GM18868 (cell line): ENCODE results near the gene PRKAG2.
"Not testable (repeated sequence)": the region's sequence is repeated elsewhere in the genome, so short reads cannot be mapped to it uniquely, and the experiment has no call there.

Source experiments
- ATAC-seq: cut with Tn5 transposase; IDR thresholded peaks from one replicate; pipeline ENCODE4 v1.9.1; 2021; ENCODE audit warnings: mild to moderate bottlenecking, moderate library complexity; ENCODE audit not compliant: unreplicated experiment

Gene PRKAG2

DNA sequence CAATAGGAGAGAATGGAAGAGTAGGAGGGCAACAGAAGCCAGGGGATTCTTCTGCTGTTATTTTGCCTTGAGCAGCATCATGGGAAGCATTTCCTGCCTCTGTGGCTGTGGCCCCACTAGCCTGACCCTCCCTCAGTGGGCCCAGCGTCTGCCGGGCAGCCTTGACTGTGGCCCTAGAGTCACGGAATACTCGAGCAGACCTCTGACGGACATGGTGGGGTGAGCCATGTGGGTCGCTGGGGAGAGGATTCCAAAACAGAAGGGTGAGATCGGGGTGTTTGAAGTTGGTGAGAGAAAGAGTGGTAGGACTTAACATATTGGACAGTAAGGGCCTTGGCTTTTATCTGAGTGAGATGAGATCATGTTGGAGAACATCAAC lies 8.3 kb upstream of the PRKAG2 start:
- no peak for ATAC-seq

DNA sequence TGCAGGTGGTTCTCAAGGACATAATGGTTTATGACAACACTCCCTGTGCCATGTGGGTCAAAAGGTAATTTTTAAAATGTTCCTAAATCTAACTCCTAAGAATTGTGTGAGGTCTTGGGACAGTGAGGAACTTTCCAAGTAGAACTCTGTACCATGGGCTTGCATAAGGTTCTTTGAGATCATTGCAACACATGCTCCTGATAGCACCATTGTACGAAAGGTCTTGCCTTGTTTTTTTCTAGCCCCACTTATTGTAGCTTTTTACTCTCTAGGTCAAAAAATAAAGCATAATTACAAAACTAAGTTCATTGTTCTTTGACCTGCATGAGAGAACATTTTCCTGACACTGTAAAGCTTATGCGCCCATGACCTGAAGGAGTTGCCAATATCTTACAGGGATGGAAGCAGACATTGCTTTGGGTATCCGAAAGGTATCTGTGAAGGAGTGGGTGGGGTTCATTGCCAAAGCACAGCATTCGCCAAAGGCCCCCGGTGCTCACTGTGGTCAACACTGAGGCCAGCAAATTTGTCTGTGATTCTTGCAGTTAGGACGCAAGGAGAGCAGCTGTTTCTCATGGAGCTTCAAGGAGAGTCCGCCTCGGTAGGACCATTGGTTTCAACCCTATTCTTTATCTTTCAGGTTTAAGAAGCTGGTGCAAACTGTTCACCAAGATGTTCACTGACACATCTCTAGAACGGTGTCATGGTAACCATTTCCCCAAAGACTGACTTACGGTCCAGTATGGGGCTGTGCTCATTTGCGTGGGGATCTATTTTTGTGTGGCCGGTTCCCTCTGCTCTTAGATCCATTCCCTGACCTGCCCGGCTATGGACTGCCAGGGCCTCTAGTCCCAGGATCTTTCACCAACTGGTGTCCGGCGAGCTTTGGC lies 7.6 kb upstream of the PRKAG2 start:
- ATAC-seq: no peak

DNA sequence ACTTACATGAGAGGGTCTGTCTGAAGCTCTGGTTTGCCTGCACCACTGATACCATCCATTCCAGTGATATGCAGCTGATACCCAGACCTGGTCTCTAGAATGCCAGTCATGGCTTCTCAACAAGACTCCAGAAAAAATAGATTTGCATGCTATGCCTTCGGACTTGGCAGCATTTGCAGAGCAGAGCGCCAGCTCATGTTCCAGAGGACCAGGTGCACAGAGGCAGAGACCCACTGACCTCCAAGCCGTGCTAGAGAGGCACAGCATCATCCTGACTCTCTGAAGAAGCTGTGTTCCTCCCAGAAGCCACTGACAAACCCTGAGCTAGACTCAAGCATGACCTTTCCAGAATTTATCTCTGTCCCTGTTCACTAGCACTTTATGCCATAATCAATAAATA lies 6.9 kb upstream of the PRKAG2 start:
- ATAC-seq: no peak

DNA sequence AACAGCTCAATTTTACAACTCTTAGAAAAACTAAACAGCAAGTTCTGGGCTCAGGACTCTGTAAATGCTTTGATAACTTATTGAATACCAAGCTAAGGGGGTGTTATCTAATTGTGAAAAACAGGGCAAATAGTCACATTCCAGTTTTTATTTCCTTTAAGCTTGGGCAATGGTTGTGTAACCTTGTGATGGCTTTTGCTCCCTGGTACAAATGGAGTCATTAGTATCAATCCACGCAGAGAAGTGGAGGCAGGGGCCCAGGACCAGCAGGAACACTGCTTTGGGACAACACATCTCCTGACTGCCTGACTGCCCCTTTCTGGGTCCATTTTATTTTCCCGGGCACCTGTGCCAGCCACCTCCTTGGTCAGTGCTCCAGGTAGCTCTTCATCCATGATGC lies 5.8 kb upstream of the PRKAG2 start:
- no peak for ATAC-seq

- ATAC-seq: no peak
Measured at GRCh38 chr7:151880688-151881087, 3.8 kb upstream of the PRKAG2 start.

- ATAC-seq: no peak
Measured at GRCh38 chr7:151877911-151878835, 1.3 kb upstream of the PRKAG2 start.

DNA sequence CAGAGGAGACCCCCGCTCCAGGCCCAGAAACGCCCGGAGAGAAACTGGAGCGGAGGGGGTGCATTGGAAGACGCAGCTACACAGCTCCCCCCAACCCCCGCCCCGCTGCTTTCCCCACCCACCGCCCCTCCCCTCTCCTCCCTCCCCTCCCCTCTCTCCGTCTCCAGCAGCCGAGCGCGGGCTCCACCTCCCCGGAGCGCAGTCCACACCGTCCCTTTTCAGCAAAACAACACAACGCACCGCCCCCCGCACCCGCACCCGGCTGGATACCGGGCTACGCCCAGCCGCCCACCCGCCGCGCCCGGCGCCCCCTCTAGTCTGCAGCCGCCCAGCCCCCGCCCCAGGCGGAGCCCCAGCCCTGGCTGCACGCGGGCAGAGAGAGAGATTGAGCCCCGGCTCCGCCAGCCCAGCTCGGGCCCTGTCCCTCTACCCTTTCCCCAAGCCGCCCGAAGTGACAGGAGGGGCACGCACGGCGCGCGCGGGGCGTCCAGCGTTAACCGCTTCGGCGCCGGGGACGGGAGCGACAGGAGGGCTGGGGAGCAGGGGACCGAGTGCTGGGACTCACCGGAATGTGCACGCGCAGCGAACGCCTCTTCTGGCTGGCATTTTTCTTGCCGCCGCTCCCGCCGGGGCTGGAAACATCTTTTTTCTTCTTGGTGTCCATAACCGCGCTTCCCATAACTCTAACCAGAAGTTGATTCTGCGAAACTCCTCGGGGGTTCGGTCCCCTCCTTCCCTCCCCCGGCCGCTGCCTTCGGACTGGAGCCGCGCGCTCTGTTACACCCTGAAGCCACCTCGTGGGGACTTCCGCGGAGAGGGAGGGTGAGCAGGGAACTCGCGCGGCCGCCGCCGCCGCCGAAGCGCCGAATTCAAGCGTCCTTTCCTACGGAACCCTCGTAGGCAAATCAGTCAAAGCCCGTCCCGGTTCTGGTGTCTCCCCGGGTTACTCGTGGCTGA lies 695 bp downstream of the PRKAG2 start:
- peak; percentile 41 for ATAC-seq

DNA sequence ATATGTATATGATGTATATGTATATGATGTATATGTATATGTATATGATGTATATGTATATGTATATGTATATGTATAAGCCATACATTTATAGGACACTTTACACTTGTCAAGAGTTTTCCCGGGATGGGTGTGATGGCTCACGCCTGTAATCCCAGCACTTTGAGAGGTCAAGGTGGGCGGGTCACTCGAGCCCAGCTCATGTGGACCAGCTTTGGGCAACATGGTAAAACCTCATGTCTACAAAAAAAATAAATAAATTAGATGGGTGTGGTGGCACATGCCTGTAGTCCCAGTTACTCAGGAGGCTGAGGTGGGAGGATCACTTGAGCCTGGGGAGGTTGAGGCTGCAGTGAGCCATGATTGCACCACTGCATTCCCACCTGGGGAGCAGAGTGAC lies 2.4 kb downstream of the PRKAG2 start:
- not testable (repeated sequence) for ATAC-seq

GRCh38 chr7:151873402-151873965 lies 3.4 kb downstream of the PRKAG2 start:
- no peak for ATAC-seq

- no peak for ATAC-seq
Measured at GRCh38 chr7:151872531-151873401, 4.1 kb downstream of the PRKAG2 start.

DNA sequence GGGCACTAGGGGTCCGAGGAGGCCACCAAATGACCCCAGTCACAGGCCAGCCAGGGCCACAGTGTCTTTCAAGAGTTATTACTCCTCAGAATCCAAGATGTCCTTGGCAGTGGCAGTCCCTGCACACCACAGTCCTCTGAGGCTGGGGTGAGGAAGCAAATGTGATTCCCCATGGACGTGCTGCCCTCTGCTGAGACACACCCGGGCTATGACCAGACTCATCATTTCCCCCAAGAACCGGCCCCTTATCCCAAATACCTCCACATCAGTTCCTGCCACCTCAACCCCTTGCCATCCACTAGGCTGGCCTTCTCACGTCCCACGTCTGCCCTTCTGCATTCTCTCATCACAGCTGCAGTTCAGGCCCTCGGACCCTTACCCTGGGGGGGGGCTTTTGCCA lies 5.0 kb downstream of the PRKAG2 start:
- no peak for ATAC-seq

GRCh38 chr7:151871189-151871735 lies 5.7 kb downstream of the PRKAG2 start:
- no peak for ATAC-seq

- no peak for ATAC-seq
Measured at GRCh38 chr7:151869968-151870918, 6.7 kb downstream of the PRKAG2 start.

GRCh38 chr7:151869455-151869854 lies 7.5 kb downstream of the PRKAG2 start:
- no peak for ATAC-seq

GRCh38 chr7:151869109-151869428 lies 7.8 kb downstream of the PRKAG2 start:
- no peak for ATAC-seq

- ATAC-seq: no peak
Measured at GRCh38 chr7:151868396-151869108, 8.4 kb downstream of the PRKAG2 start.

GRCh38 chr7:151867912-151868311 lies 9.0 kb downstream of the PRKAG2 start:
- ATAC-seq: no peak
